Astrocyte (in vitro differentiated cells and primary cell): Measurements from ENCODE around the gene NECTIN3. TPM values are rescaled to one million over a fixed set of nuclear protein-coding genes. Genes with fewer than 3 reads are reported as not detected.

Experiments
- DNase-seq: peaks from one replicate; pipeline ENCODE4 v3.0.0-alpha.2; 2010; ENCODE audit warnings: low read depth
- FAIRE-seq: peaks from 2 replicates; lab custom pipeline; 2011; peaks lifted over from hg19 to GRCh38; lab: Jason Lieb, UNC
- H2AFZ ChIP-seq: 2 replicates; pipeline ENCODE4 v1.6.0; 2012; ENCODE audit warnings: low read depth, low read length, inconsistent platforms
- H3K27ac ChIP-seq: 2 replicates; pipeline ENCODE4 v1.5.1; 2011; ENCODE audit warnings: low read depth, low read length, inconsistent platforms
- H3K27me3 ChIP-seq: 2 replicates; pipeline ENCODE4 v1.6.0; 2011; ENCODE audit warnings: low read length, inconsistent platforms; ENCODE audit not compliant: insufficient read depth
- H3K36me3 ChIP-seq: 2 replicates; pipeline ENCODE4 v1.5.1; 2011; ENCODE audit warnings: low read length, inconsistent platforms; ENCODE audit not compliant: insufficient read depth
- H3K4me1 ChIP-seq: 2 replicates; pipeline ENCODE4 v1.5.1; 2011; ENCODE audit warnings: low read length, inconsistent platforms; ENCODE audit not compliant: insufficient read depth
- H3K4me2 ChIP-seq: 2 replicates; pipeline ENCODE4 v1.6.0; 2012; ENCODE audit warnings: low read length, inconsistent platforms
- H3K4me3 ChIP-seq: 2 replicates; pipeline ENCODE4 v1.5.1; 2011; ENCODE audit warnings: low read depth, mild to moderate bottlenecking, low read length, inconsistent platforms; ENCODE audit not compliant: insufficient read depth
- H3K79me2 ChIP-seq: 2 replicates; pipeline ENCODE4 v1.6.0; 2012; ENCODE audit warnings: mild to moderate bottlenecking, low read length, inconsistent platforms; ENCODE audit not compliant: insufficient read depth
- H3K9ac ChIP-seq: 2 replicates; pipeline ENCODE4 v1.6.0; 2012; ENCODE audit warnings: mild to moderate bottlenecking, low read length, inconsistent platforms
- H3K9me3 ChIP-seq: 2 replicates; pipeline ENCODE4 v1.5.1; 2012; ENCODE audit warnings: low read depth, mild to moderate bottlenecking, low read length, inconsistent platforms; ENCODE audit not compliant: insufficient read depth
- H4K20me1 ChIP-seq: 2 replicates; pipeline ENCODE4 v1.6.0; 2012; ENCODE audit warnings: low read length, inconsistent platforms; ENCODE audit not compliant: insufficient read depth
- H3K27ac Mint-ChIP-seq: one replicate; pipeline ENCODE4 v1.8.0; 2021; ENCODE audit warnings: mild to moderate bottlenecking, mixed read lengths; ENCODE audit not compliant: unreplicated experiment
- H3K27me3 Mint-ChIP-seq: one replicate; pipeline ENCODE4 v1.8.0; 2021; ENCODE audit warnings: low read depth, mixed read lengths; ENCODE audit not compliant: unreplicated experiment
- H3K36me3 Mint-ChIP-seq: one replicate; pipeline ENCODE4 v1.8.0; 2021; ENCODE audit warnings: low read depth, mixed read lengths; ENCODE audit not compliant: unreplicated experiment
- H3K4me1 Mint-ChIP-seq: one replicate; pipeline ENCODE4 v1.8.0; 2021; ENCODE audit warnings: low read depth, mixed read lengths; ENCODE audit not compliant: unreplicated experiment
- H3K4me3 Mint-ChIP-seq: one replicate; pipeline ENCODE4 v1.8.0; 2021; ENCODE audit warnings: mild to moderate bottlenecking, moderate library complexity, mixed read lengths; ENCODE audit not compliant: unreplicated experiment
- H3K9me3 Mint-ChIP-seq: one replicate; pipeline ENCODE4 v1.8.0; 2021; ENCODE audit warnings: mild to moderate bottlenecking, mixed read lengths; ENCODE audit not compliant: unreplicated experiment
- EZH2 ChIP-seq: IDR thresholded peaks from 2 replicates; pipeline ENCODE4 v1.6.1; 2012; ENCODE audit warnings: mild to moderate bottlenecking, low read length, inconsistent platforms; ENCODE audit not compliant: insufficient read depth
- total RNA-seq: library from RNA; stranded (reverse); gene quantifications from 2 replicates; pipeline ENCODE4 v1.2.1, GENCODE V29; 2021
- TF ChIP-seq, protein P1 (sequence below): IDR thresholded peaks from 2 replicates; pipeline ENCODE4 v1.5.1; 2011; ENCODE audit warnings: low read depth, mild to moderate bottlenecking, inconsistent platforms, low read length, moderate library complexity; ENCODE audit not compliant: insufficient read depth

NECTIN3 gene
- total RNA-seq, 1 donor from 2014 or later: 67.1 TPM

DNA sequence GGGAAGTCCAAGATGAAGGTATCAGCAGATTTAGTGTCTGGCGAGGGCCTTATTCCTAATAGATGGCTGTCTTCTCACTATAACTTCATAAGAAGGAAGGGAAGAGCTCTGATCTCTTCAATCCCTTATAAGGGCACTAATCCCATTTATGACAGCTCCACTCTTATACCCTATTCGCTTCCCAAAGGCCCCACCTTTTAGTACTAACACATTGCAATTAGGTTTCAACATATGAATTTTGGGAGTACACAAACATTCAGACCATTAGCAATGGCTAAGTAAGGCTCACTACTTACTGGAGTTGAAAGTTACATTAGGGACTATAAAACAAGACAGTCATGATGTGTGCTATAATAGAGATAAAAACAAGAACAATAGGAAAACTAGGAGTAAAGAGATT, 118.9 kb downstream of the NECTIN3 start:
- Mint-ChIP-seq H3K4me1 (peaks cover 18% of the 10 kb centered on the region), H3K4me3 (no peak overlapping the region), H3K27ac (no peak overlapping the region), H3K27me3 (no peaks in the 10 kb centered on the region), H3K9me3 (no peaks in the 10 kb centered on the region), H3K36me3 (peaks cover 3% of the 10 kb centered on the region)
- no peak for TF ChIP-seq EZH2
- TF ChIP-seq, protein P1, sequence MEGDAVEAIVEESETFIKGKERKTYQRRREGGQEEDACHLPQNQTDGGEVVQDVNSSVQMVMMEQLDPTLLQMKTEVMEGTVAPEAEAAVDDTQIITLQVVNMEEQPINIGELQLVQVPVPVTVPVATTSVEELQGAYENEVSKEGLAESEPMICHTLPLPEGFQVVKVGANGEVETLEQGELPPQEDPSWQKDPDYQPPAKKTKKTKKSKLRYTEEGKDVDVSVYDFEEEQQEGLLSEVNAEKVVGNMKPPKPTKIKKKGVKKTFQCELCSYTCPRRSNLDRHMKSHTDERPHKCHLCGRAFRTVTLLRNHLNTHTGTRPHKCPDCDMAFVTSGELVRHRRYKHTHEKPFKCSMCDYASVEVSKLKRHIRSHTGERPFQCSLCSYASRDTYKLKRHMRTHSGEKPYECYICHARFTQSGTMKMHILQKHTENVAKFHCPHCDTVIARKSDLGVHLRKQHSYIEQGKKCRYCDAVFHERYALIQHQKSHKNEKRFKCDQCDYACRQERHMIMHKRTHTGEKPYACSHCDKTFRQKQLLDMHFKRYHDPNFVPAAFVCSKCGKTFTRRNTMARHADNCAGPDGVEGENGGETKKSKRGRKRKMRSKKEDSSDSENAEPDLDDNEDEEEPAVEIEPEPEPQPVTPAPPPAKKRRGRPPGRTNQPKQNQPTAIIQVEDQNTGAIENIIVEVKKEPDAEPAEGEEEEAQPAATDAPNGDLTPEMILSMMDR: no peak
- Histone ChIP-seq H3K4me1 (no peaks in the 10 kb centered on the region), H3K9me3 (no peaks in the 10 kb centered on the region), H3K79me2 (no peaks in the 10 kb centered on the region), H3K36me3 (peaks cover 2% of the 10 kb centered on the region), H2AFZ (no peak overlapping the region), H3K9ac (no peak overlapping the region), H3K27me3 (no peaks in the 10 kb centered on the region), H3K4me3 (no peak overlapping the region), H3K4me2 (no peak overlapping the region), H4K20me1 (no peaks in the 10 kb centered on the region), H3K27ac (no peak overlapping the region)
- DNase-seq: no peak
- FAIRE-seq: no peak

DNA sequence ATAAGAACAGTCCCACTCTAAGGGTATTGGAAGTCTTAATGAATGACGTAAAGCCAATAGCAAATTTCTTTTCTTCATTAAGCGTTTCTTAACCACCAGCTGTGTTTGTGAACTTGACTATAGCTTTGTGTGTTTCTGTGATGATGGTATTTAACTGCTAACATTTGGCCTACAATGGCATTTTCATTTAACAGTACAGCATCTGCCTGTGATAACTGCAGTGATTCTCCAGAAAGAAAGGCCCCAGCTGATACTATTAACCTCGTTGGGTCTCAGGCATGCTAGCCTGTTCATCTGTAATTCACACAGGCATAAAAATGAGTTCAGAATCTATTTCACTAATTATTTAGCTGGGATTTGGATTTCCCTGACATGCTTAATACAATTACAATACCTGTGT, 121.9 kb downstream of the NECTIN3 start:
- Histone ChIP-seq H3K9me3 (no peaks in the 10 kb centered on the region), H3K36me3 (peaks cover 6% of the 10 kb centered on the region), H3K9ac (no peak overlapping the region), H3K4me2 (no peak overlapping the region), H3K4me1 (no peaks in the 10 kb centered on the region), H2AFZ (no peak overlapping the region), H3K27me3 (no peaks in the 10 kb centered on the region), H4K20me1 (no peaks in the 10 kb centered on the region), H3K79me2 (no peaks in the 10 kb centered on the region), H3K27ac (no peak overlapping the region), H3K4me3 (no peak overlapping the region)
- H3K4me1 Mint-ChIP-seq: peaks cover 21% of the 10 kb centered on the region
- no peak overlapping the region for H3K27ac Mint-ChIP-seq
- H3K27me3 Mint-ChIP-seq: no peaks in the 10 kb centered on the region
- H3K9me3 Mint-ChIP-seq: no peaks in the 10 kb centered on the region
- H3K4me3 Mint-ChIP-seq: no peak overlapping the region
- TF ChIP-seq EZH2: no peak
- TF ChIP-seq, protein P1: no peak
- DNase-seq: no peak
- FAIRE-seq: no peak
- peaks cover 3% of the 10 kb centered on the region for H3K36me3 Mint-ChIP-seq

DNA sequence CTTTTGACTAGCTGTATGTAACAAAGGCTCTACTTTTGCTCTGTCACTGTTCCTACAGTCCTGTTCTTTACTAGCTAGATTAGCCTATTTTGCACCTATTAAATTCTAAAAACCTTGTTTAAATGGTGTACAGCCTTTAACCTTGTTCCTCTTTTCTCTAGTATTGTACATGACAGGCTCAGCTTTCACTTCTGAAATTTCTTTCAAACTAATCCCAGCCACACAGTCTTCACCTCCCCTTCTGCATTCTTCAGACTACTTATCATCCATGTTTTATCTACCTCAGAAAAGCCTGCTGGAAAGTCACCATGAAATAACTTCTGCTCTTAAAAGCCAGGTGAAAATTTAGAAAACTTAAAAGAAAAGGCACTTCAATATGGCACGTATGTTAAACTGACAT, 122.4 kb downstream of the NECTIN3 start:
- DNase-seq: no peak
- FAIRE-seq: no peak
- Histone ChIP-seq H3K79me2 (no peaks in the 10 kb centered on the region), H3K4me2 (no peak overlapping the region), H3K27me3 (no peaks in the 10 kb centered on the region), H4K20me1 (no peaks in the 10 kb centered on the region), H3K27ac (no peak overlapping the region), H3K36me3 (peaks cover 6% of the 10 kb centered on the region), H3K9ac (no peak overlapping the region), H2AFZ (no peak overlapping the region), H3K4me3 (no peak overlapping the region), H3K9me3 (no peaks in the 10 kb centered on the region), H3K4me1 (no peaks in the 10 kb centered on the region)
- peaks cover 21% of the 10 kb centered on the region for H3K4me1 Mint-ChIP-seq
- H3K27ac Mint-ChIP-seq: peak overlapping the region; percentile 83
- H3K9me3 Mint-ChIP-seq: no peaks in the 10 kb centered on the region
- no peak overlapping the region for H3K4me3 Mint-ChIP-seq
- H3K36me3 Mint-ChIP-seq: peaks cover 5% of the 10 kb centered on the region
- no peaks in the 10 kb centered on the region for H3K27me3 Mint-ChIP-seq
- TF ChIP-seq EZH2: no peak
- TF ChIP-seq, protein P1: no peak
